HEK293 (cell line): ENCODE data around the gene ZNF223.

ENCODE experiments used
- BCL11A ChIP-seq: fragments of 450-650 bp; formaldehyde crosslinking; IDR thresholded peaks from 2 replicates; pipeline ENCODE4 v1.5.1; 2016; ENCODE audit warnings: low read depth, missing biosample characterization, missing genetic modification characterization
- GFI1B ChIP-seq: fragments of 450-650 bp; formaldehyde crosslinking; IDR thresholded peaks from 2 replicates; pipeline ENCODE4 v1.5.1; 2016; ENCODE audit warnings: missing biosample characterization, missing genetic modification characterization
- HOXA7 ChIP-seq: sonication (generic); formaldehyde crosslinking; IDR thresholded peaks from 2 replicates; pipeline ENCODE4 v1.8.1; 2022; ENCODE audit warnings: missing genetic modification reagents, borderline replicate concordance
- IKZF3 ChIP-seq: fragments of 450-650 bp; IDR thresholded peaks from 2 replicates; pipeline ENCODE4 v1.5.0; 2018; ENCODE audit warnings: missing biosample characterization, mild to moderate bottlenecking, missing genetic modification characterization, moderate library complexity
- KLF7 ChIP-seq: fragments of 450-650 bp; formaldehyde crosslinking; IDR thresholded peaks from 2 replicates; pipeline ENCODE4 v1.5.1; 2016; ENCODE audit warnings: missing biosample characterization, missing genetic modification characterization, borderline replicate concordance
- MEIS1 ChIP-seq: sonication (generic); formaldehyde crosslinking; IDR thresholded peaks from 2 replicates; pipeline ENCODE4 v1.8.1; 2022; ENCODE audit warnings: missing genetic modification reagents, mild to moderate bottlenecking, borderline replicate concordance
- OVOL3 ChIP-seq: fragments of 450-650 bp; formaldehyde crosslinking; IDR thresholded peaks from 2 replicates; pipeline ENCODE4 v1.5.1; 2016; ENCODE audit warnings: missing biosample characterization, missing genetic modification characterization
- PRDM1 ChIP-seq: fragments of 450-650 bp; formaldehyde crosslinking; IDR thresholded peaks from 2 replicates; pipeline ENCODE4; 2016; ENCODE audit warnings: missing biosample characterization, missing genetic modification characterization
- RBAK ChIP-seq: fragments of 450-650 bp; formaldehyde crosslinking; IDR thresholded peaks from 2 replicates; pipeline ENCODE4 v1.5.1; 2016; ENCODE audit warnings: missing biosample characterization, missing genetic modification characterization
- SCRT1 ChIP-seq: fragments of 450-650 bp; formaldehyde crosslinking; IDR thresholded peaks from 2 replicates; pipeline ENCODE4 v1.5.1; 2016; ENCODE audit warnings: missing biosample characterization, missing genetic modification characterization, borderline replicate concordance
- SCRT2 ChIP-seq: fragments of 450-650 bp; formaldehyde crosslinking; IDR thresholded peaks from 2 replicates; pipeline ENCODE4 v1.5.1; 2016; ENCODE audit warnings: missing biosample characterization, missing genetic modification characterization
- SP7 ChIP-seq: fragments of 450-650 bp; formaldehyde crosslinking; IDR thresholded peaks from 2 replicates; pipeline ENCODE4 v1.5.1; 2016; ENCODE audit warnings: missing biosample characterization, missing genetic modification characterization
- ZBTB1 ChIP-seq: fragments of 450-650 bp; formaldehyde crosslinking; IDR thresholded peaks from 2 replicates; pipeline ENCODE4 v1.5.1; 2016; ENCODE audit warnings: missing biosample characterization, missing genetic modification characterization
- ZBTB48 ChIP-seq: fragments of 450-650 bp; formaldehyde crosslinking; IDR thresholded peaks from 2 replicates; pipeline ENCODE4 v1.5.1; 2016; ENCODE audit warnings: missing biosample characterization, missing genetic modification characterization
- ZIC2 ChIP-seq: fragments of 450-650 bp; formaldehyde crosslinking; IDR thresholded peaks from 2 replicates; pipeline ENCODE4 v1.5.1; 2016; ENCODE audit warnings: missing biosample characterization, missing genetic modification characterization
- ZNF121 ChIP-seq: fragments of 450-650 bp; formaldehyde crosslinking; IDR thresholded peaks from 2 replicates; pipeline ENCODE4 v1.5.1; 2016; ENCODE audit warnings: missing biosample characterization, missing genetic modification characterization
- ZNF146 ChIP-seq: fragments of 450-650 bp; formaldehyde crosslinking; IDR thresholded peaks from 2 replicates; pipeline ENCODE4 v1.5.1; 2016; ENCODE audit warnings: missing biosample characterization, missing genetic modification characterization
- ZNF221 ChIP-seq: fragments of 450-650 bp; formaldehyde crosslinking; IDR thresholded peaks from 2 replicates; pipeline ENCODE4 v1.5.1; 2017; ENCODE audit warnings: missing biosample characterization, missing genetic modification characterization, borderline replicate concordance
- ZNF248 ChIP-seq: fragments of 450-650 bp; formaldehyde crosslinking; IDR thresholded peaks from 2 replicates; pipeline ENCODE4 v1.5.1; 2017; ENCODE audit warnings: missing biosample characterization, missing genetic modification characterization
- ZNF292 ChIP-seq: fragments of 450-650 bp; formaldehyde crosslinking; IDR thresholded peaks from 2 replicates; pipeline ENCODE4 v1.5.1; 2016; ENCODE audit warnings: low read depth, missing biosample characterization, missing genetic modification characterization, borderline replicate concordance
- ZNF501 ChIP-seq: fragments of 450-650 bp; formaldehyde crosslinking; IDR thresholded peaks from 2 replicates; pipeline ENCODE4 v1.5.1; 2016; ENCODE audit warnings: missing biosample characterization, missing genetic modification characterization
- ZNF529 ChIP-seq: fragments of 450-650 bp; formaldehyde crosslinking; IDR thresholded peaks from 2 replicates; pipeline ENCODE4 v1.5.1; 2017; ENCODE audit warnings: missing genetic modification characterization, missing biosample characterization; ENCODE audit not compliant: insufficient replicate concordance
- ZNF664 ChIP-seq: fragments of 450-650 bp; formaldehyde crosslinking; IDR thresholded peaks from 2 replicates; pipeline ENCODE4 v1.5.1; 2016; ENCODE audit warnings: missing biosample characterization, missing genetic modification characterization
- ZNF791 ChIP-seq: fragments of 450-650 bp; formaldehyde crosslinking; IDR thresholded peaks from 2 replicates; pipeline ENCODE4 v1.5.1; 2016; ENCODE audit warnings: missing biosample characterization, missing genetic modification characterization
- ZNF837 ChIP-seq: fragments of 450-650 bp; formaldehyde crosslinking; IDR thresholded peaks from 2 replicates; pipeline ENCODE4 v1.5.1; 2016; ENCODE audit warnings: missing biosample characterization, missing genetic modification characterization
- ZSCAN16 ChIP-seq: fragments of 450-650 bp; formaldehyde crosslinking; IDR thresholded peaks from 2 replicates; pipeline ENCODE4 v1.5.1; 2016; ENCODE audit warnings: missing biosample characterization, missing genetic modification characterization
- TF ChIP-seq, protein P1 (sequence below): fragments of 450-650 bp; formaldehyde crosslinking; IDR thresholded peaks from 2 replicates; pipeline ENCODE4 v1.5.1; 2016; ENCODE audit warnings: missing biosample characterization, missing genetic modification characterization
- TF ChIP-seq, protein P2 (sequence below): fragments of 450-650 bp; formaldehyde crosslinking; optimal IDR thresholded peaks from 2 replicates; pipeline ENCODE3; 2016; ENCODE audit warnings: missing biosample characterization, mild to moderate bottlenecking, missing genetic modification characterization
- TF ChIP-seq, protein P3 (sequence below): fragments of 450-650 bp; formaldehyde crosslinking; IDR thresholded peaks from 2 replicates; pipeline ENCODE4 v1.5.1; 2017; ENCODE audit warnings: missing biosample characterization, missing genetic modification characterization
- TF ChIP-seq, protein P4 (sequence below): fragments of 450-650 bp; formaldehyde crosslinking; IDR thresholded peaks from 2 replicates; pipeline ENCODE4 v1.5.1; 2016; ENCODE audit warnings: missing biosample characterization, missing genetic modification characterization, low read depth
- TF ChIP-seq, protein P5 (sequence below): fragments of 450-650 bp; formaldehyde crosslinking; IDR thresholded peaks from 2 replicates; pipeline ENCODE4 v1.5.1; 2016; ENCODE audit warnings: missing biosample characterization, missing genetic modification characterization
- TF ChIP-seq, protein P6 (sequence below): fragments of 450-650 bp; formaldehyde crosslinking; IDR thresholded peaks from 2 replicates; pipeline ENCODE4 v1.5.1; 2016; ENCODE audit warnings: missing biosample characterization, missing genetic modification characterization, borderline replicate concordance

ZNF223 gene

DNA sequence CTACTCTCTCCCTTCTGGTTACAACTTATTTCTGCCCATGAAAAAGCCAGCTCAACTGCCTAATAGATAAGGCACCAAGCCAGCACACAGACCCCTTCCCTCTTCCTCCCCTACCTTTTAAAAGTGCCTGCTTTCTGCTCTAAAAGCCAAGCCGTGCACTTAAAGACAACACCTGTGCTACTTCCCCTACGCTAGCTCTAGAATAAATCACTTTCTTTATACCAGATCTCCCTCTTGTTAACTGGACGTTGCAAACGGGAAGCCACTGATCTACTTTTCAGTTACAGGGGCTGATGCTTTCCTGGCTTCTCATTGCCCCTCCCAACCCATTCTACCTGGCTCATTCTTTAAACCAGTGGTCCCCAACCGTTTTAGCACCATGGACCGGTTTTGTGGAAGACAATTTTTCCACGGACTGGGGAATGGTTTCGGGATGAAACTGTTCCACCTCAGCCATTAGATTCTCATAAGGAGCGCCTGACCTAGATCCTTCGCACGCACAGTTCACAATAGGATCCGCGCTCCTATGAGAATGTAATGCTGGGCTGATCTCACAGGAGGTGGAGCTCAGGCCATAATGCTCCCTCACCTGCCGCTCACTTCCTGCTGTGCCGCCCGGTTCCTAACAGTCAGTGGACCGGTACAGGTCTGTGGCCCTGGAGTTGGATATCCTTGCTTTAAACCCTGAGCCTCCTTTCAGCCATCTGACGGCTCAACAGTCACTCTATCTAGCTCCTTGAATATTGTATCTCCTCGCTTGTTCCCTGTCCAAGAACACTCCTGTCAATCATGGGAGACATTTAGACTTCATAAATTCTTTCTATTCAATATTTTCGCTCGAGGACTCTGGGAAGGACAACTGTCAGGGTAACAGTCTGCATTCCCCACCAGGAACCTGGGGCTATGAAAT lies 841 bp upstream of the ZNF223 start (continued):
- no peak for TF ChIP-seq KLF7 (tag by site-specific recombination)
- no peak for TF ChIP-seq ZNF501 (tag by site-specific recombination)
- no peak for TF ChIP-seq SCRT1 (tag by site-specific recombination)
- TF ChIP-seq BCL11A: no peak
- no peak for TF ChIP-seq GFI1B (tag by site-specific recombination)
- no peak for TF ChIP-seq SCRT2
- TF ChIP-seq PRDM1 (tag by site-specific recombination): peak; percentile 1; the same call in 1 of the 2 replicates
- TF ChIP-seq SP7 (tag by site-specific recombination): no peak
- no peak for TF ChIP-seq OVOL3 (tag by site-specific recombination)
- TF ChIP-seq, protein P1, sequence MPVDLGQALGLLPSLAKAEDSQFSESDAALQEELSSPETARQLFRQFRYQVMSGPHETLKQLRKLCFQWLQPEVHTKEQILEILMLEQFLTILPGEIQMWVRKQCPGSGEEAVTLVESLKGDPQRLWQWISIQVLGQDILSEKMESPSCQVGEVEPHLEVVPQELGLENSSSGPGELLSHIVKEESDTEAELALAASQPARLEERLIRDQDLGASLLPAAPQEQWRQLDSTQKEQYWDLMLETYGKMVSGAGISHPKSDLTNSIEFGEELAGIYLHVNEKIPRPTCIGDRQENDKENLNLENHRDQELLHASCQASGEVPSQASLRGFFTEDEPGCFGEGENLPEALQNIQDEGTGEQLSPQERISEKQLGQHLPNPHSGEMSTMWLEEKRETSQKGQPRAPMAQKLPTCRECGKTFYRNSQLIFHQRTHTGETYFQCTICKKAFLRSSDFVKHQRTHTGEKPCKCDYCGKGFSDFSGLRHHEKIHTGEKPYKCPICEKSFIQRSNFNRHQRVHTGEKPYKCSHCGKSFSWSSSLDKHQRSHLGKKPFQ: no peak
- no peak for TF ChIP-seq ZNF221 (tag by site-specific recombination)
- no peak for TF ChIP-seq ZNF791 (tag by site-specific recombination)
- TF ChIP-seq ZBTB48 (tag by site-specific recombination): 0 out of 2 replicates have a peak, but pooled peaks have one; percentile 10
- TF ChIP-seq HOXA7 (CRISPR knock-in tag): no peak
- TF ChIP-seq, protein P2, sequence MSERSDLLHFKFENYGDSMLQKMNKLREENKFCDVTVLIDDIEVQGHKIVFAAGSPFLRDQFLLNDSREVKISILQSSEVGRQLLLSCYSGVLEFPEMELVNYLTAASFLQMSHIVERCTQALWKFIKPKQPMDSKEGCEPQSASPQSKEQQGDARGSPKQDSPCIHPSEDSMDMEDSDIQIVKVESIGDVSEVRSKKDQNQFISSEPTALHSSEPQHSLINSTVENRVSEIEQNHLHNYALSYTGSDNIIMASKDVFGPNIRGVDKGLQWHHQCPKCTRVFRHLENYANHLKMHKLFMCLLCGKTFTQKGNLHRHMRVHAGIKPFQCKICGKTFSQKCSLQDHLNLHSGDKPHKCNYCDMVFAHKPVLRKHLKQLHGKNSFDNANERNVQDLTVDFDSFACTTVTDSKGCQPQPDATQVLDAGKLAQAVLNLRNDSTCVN: no peak
- no peak for TF ChIP-seq ZNF292 (tag by site-specific recombination)
- no peak for TF ChIP-seq RBAK (tag by site-specific recombination)
- no peak for TF ChIP-seq ZNF248 (tag by site-specific recombination)
- no peak for TF ChIP-seq ZSCAN16 (tag by site-specific recombination)
- TF ChIP-seq MEIS1 (CRISPR knock-in tag): no peak
- TF ChIP-seq, protein P3, sequence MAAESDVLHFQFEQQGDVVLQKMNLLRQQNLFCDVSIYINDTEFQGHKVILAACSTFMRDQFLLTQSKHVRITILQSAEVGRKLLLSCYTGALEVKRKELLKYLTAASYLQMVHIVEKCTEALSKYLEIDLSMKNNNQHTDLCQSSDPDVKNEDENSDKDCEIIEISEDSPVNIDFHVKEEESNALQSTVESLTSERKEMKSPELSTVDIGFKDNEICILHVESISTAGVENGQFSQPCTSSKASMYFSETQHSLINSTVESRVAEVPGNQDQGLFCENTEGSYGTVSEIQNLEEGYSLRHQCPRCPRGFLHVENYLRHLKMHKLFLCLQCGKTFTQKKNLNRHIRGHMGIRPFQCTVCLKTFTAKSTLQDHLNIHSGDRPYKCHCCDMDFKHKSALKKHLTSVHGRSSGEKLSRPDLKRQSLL (tag by site-specific recombination): no peak
- no peak for TF ChIP-seq ZNF121 (tag by site-specific recombination)
- TF ChIP-seq ZNF529 (tag by site-specific recombination): peak; percentile 45
- TF ChIP-seq, protein P4, sequence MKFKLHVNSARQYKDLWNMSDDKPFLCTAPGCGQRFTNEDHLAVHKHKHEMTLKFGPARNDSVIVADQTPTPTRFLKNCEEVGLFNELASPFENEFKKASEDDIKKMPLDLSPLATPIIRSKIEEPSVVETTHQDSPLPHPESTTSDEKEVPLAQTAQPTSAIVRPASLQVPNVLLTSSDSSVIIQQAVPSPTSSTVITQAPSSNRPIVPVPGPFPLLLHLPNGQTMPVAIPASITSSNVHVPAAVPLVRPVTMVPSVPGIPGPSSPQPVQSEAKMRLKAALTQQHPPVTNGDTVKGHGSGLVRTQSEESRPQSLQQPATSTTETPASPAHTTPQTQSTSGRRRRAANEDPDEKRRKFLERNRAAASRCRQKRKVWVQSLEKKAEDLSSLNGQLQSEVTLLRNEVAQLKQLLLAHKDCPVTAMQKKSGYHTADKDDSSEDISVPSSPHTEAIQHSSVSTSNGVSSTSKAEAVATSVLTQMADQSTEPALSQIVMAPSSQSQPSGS (tag by site-specific recombination): no peak
- TF ChIP-seq ZNF146 (tag by site-specific recombination): no peak
- TF ChIP-seq, protein P5, sequence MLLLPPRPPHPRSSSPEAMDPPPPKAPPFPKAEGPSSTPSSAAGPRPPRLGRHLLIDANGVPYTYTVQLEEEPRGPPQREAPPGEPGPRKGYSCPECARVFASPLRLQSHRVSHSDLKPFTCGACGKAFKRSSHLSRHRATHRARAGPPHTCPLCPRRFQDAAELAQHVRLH (tag by site-specific recombination): no peak
- TF ChIP-seq IKZF3 (tag by site-specific recombination): no peak
- TF ChIP-seq ZNF837 (tag by site-specific recombination): no peak
- no peak for TF ChIP-seq ZIC2
- TF ChIP-seq ZNF664 (tag by site-specific recombination): no peak
- TF ChIP-seq ZBTB1: 0 out of 2 replicates have a peak, but pooled peaks have one; percentile 15
- TF ChIP-seq, protein P6, sequence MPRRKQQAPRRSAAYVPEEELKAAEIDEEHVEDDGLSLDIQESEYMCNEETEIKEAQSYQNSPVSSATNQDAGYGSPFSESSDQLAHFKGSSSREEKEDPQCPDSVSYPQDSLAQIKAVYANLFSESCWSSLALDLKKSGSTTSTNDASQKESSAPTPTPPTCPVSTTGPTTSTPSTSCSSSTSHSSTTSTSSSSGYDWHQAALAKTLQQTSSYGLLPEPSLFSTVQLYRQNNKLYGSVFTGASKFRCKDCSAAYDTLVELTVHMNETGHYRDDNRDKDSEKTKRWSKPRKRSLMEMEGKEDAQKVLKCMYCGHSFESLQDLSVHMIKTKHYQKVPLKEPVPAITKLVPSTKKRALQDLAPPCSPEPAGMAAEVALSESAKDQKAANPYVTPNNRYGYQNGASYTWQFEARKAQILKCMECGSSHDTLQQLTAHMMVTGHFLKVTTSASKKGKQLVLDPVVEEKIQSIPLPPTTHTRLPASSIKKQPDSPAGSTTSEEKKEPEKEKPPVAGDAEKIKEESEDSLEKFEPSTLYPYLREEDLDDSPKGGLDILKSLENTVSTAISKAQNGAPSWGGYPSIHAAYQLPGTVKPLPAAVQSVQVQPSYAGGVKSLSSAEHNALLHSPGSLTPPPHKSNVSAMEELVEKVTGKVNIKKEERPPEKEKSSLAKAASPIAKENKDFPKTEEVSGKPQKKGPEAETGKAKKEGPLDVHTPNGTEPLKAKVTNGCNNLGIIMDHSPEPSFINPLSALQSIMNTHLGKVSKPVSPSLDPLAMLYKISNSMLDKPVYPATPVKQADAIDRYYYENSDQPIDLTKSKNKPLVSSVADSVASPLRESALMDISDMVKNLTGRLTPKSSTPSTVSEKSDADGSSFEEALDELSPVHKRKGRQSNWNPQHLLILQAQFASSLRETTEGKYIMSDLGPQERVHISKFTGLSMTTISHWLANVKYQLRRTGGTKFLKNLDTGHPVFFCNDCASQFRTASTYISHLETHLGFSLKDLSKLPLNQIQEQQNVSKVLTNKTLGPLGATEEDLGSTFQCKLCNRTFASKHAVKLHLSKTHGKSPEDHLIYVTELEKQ: no peak
